GM18507 (cell line): Measurements from ENCODE around the gene RSL1D1.

Source experiments
- DNase-seq: peaks from one replicate; pipeline ENCODE4 v3.0.0; 2011; ENCODE audit warnings: low read depth; ENCODE audit not compliant: insufficient read length; ENCODE audit errors: extremely low spot score
- FAIRE-seq: peaks from 2 replicates; lab custom pipeline; 2011; peaks lifted over from hg19 to GRCh38; lab: Jason Lieb, UNC

Gene RSL1D1

GRCh38 chr16:11851294-11852091, at the start of gene RSL1D1:
RSL1D1 (minus strand) TSS chr16:11851542; CDS start chr16:11851512, 30 bp downstream.
- peak; percentile 97 for DNase-seq
- FAIRE-seq: peak; percentile 94

- FAIRE-seq: no peak
- DNase-seq: no peak
Measured at GRCh38 chr16:11901091-11901490, 49.7 kb upstream of the RSL1D1 start.

DNA sequence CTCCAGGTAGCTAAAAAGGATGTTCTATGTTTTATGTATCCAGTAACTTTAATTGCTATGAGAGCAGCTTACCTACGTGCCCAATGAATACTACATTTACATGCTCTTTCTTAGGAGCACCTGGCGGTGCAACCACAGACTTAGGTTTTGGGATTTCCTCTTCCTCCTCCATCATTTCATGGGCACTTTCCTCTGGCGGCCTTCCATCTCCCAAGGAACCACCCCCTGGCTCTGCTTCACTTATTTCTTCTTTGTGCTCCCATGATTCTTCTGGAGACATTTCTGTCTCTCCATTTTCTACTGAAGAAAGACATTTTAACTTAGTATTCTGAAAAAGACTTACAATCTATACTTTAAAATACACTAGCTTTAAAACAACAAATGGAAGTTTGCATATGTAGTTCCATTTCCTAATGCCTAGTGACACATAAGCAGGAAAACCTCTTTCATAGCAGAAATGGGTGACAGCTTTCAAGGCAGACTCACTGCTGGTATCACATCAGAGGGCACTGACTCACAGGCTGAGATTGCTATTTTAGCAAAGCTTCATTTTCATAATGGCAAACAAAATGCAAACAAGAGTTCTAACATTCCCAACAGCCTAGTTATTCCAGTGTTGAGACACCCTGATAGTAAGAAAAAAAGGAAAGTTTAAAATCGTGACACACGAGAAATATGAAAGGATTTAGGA, 45.3 kb upstream of the RSL1D1 start:
- DNase-seq (no peak), FAIRE-seq (no peak)

DNA sequence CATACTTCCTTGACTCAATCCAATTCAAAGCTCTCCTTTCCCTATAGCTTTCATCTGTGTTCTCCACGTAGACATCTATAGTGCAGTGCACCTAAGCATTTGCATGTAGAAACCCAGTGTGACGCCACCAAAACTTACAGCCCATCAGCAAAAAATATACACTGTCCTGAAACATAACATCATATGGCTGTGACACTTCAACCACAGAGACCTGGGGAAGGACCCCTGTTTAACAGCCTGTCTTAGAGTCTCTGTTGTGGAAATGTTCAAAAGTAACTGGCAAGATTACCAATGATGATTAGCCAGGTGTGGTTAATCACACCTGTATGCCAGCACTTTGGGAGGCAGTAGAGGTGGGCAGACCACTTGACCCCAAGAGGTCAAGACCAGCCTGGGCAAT, 42.2 kb upstream of the RSL1D1 start:
- no peak for DNase-seq
- FAIRE-seq: no peak

DNA sequence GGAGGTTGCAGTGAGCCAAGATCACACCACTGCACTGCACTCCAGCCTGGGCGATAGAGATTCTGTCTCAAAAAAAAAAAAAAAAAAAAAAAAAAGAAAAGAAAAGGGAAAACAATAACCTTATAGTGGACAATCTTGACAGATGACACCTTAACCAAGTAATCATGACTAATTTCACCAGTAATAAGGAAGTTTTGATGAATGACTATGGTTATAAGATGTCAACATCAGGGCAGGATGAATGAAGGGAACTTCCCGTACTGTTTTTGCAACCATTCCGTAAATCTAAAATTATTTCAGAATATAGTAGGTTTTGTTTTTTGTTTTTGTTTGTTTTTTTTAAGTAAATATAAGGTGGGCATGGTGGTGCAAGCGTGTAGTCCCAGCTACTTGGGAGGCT, 41.4 kb upstream of the RSL1D1 start:
- no peak for DNase-seq
- FAIRE-seq: no peak

DNA sequence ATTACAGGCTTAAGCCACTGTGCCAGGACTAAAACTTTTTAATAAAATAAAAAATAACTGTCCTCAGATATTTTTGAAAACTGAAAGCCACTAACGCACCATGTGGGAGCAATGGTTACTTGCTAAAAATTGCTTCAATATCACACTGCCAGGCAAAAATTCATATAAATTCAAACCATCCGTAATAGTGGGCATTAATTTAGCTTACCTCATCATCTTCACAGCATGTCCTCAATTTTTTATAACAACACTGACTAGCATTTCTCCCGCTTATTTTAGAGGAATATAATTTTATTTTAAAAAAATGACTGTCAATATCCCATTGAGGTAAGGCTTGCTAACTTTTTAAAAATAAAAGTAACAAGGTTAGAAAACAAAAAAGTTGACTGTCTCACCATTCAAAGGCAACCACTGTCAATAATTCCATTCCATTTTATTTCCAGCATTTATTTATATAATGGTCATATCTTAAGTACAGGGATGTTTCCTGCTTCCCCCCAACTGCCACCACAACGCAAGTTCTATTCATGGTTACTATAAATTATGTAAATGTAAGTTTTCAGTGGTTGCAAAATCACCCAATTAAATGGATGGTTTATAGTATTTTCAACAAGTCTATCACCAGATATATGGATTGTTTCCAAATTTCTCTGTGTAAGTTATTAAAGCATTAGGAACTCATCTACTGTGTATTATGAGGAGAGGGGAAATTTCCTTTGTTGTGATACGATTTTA, 39.1 kb upstream of the RSL1D1 start:
- DNase-seq (no peak), FAIRE-seq (no peak)

GRCh38 chr16:11886881-11887280, 35.5 kb upstream of the RSL1D1 start:
- DNase-seq: no peak
- no peak for FAIRE-seq

DNA sequence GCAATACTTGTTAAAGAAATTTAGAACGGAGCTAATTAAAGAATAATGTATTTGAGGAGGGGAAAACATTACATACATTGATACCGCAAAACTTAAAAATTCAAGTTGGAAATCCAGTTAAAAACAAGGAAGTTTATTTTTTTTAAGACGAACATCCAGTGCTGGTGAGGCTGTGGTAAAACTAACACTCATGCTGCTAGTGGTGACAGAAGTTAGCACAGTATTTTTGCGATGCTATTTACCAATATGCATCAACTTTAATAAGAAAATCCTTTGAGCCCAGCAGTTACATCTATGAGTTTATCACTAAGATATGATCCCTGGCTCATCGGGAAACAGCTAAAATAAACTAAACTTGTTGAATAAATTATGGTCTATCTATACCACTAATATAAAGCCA, 32.7 kb upstream of the RSL1D1 start:
- DNase-seq: no peak
- no peak for FAIRE-seq

DNA sequence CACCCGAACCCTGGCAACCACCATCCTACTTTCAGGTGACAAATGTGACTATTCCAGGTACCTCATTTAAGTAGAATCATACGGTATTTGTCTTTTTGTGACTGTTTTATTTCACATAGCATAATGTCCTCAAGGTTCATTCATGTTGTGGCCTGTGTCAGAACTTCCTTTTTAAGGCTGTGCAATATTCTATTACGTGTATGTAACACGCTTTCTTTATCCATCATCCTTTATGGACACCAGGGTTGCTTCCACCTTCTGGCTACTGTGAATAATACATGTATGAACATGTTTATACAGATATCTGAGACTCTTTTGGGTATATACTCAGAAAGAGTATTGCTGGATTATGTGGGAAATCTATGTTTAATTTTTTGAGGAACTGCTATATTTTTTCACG, 28.7 kb upstream of the RSL1D1 start:
- no peak for DNase-seq
- no peak for FAIRE-seq

DNA sequence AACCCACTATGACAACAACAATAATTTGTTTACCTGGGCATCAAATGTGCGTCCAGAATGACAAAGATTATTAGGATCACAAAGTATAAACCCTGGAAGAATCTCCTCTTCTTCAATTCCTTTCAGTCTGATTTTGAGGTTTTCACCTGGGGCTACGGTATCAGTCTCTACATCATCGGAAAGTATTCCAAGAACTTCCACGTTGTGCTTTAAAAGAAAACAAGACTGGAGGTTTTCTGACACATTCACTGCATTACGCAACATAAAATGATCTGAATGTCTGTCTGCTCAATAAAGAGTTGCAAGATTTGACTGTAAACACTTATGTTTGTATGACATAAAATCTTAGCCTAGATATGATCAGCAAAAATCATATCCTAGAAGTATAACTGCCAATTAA, 26.0 kb upstream of the RSL1D1 start:
- DNase-seq (no peak), FAIRE-seq (no peak)

- DNase-seq: no peak
- no peak for FAIRE-seq
Measured at GRCh38 chr16:11876306-11876705, 25.0 kb upstream of the RSL1D1 start.

DNA sequence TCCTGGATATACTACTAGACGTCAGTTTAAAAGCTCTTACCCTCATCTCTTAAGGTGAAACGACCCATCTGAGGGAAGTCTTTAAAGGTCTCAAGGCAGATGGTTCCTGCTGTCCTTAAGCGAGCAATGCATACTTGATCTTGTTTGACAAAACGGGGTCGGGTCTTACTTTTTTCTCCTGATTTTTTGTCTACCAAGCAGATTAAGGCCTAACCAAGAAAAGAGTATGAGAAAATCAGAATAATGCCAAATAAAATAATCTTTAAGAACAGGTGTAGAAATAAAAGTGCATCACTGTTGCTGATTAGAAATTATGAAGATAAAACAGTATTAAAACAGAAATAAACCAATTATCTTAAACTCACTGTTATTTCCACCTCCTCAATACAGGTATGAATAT, 24.4 kb upstream of the RSL1D1 start:
- FAIRE-seq: no peak
- no peak for DNase-seq

DNA sequence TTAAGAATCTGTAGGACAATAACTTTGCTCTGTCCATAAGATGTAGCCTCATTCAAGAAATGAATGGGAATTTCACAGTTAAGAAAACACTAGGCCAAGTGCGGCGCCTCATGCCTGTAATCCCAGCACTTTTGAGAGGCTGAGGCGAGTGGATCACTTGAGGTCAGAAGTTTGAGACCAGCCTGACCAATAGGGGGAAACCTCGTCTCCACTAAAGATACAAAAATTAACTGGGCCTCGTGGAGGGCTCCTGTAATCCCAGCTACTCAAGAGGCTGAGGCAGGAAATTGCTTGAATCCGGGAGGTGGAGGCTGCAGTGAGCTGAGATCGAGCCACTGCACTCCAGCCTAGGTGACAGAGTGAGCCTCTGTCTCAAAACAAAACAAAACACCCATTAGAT, 19.9 kb upstream of the RSL1D1 start:
- FAIRE-seq: no peak
- no peak for DNase-seq

- DNase-seq (no peak), FAIRE-seq (no peak)
Measured at GRCh38 chr16:11870399-11870798, 19.1 kb upstream of the RSL1D1 start.

- DNase-seq (no peak), FAIRE-seq (no peak)
Measured at GRCh38 chr16:11869353-11870228, 18.2 kb upstream of the RSL1D1 start.

- no peak for FAIRE-seq
- no peak for DNase-seq
Measured at GRCh38 chr16:11868412-11868980, 17.2 kb upstream of the RSL1D1 start.

DNA sequence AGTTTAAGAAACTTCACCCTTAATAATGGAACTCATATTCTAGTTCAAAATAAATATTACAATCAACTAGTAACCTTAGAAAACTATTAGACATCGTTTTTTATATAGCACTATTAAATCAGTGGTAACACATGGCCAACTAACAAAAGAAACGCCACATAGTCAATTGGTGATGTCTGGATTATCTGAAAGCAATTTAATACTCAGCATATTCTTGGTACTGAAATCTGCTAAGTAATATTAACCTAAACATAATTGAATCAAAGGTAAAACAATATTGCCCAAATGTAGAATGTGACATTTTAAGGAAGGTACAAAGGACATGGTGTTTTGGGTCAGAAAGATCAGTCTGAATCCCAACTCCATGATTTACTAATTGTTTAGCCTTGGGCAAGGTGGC, 11.1 kb upstream of the RSL1D1 start:
- no peak for FAIRE-seq
- DNase-seq: no peak

GRCh38 chr16:11857161-11857560, 5.8 kb upstream of the RSL1D1 start:
- FAIRE-seq (no peak), DNase-seq (no peak)

- DNase-seq (no peak), FAIRE-seq (no peak)
Measured at GRCh38 chr16:11852092-11852809, 909 bp upstream of the RSL1D1 start.
